NCI-H187 (cell line): ENCODE measurements around the gene KAT6B.

Experiments used
- DNase-seq, 2 experiments: peaks; one replicate each; lab custom pipeline; 2025; lab: John Stamatoyannopoulos, UW

The KAT6B gene

DNA sequence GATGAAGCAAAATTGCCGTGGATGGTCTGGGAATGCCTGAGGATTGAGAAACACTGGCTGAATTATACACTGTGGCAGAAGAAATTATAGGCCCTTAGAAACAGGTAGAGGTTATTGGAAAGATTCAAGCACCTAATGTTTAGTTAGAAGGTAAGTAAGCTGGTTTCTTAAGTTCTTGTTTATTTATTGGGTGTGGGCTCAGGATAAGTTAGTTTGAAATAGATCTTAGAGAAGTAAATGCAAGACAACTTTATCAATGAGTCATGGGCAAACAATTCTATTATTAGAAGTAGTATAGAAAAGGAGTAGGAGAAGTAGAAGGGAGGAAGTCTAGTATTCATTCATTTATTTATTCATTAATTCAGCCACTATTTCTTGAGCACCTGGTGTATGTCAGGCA is 96.5 kb downstream of the KAT6B start:
- no peak for DNase-seq

DNA sequence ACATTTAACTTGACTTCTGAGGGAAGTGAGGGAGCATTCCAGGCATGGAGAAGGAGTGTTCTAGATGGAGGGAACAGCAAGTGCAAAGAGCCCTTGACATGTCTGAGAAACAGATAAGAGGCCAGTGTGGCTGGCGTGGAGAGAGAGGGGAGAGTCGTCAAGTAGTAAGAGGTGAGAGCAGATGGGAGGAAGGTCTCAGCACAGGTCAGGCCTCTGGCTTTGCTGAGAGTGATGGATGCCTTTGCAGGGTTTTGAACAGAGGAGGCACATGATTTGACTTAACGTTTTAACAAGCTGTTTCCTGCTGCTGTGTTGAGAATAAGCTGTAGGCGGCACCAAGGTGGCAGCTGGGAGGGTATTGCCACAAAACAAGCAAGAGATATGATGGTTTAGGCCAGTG is 97.2 kb downstream of the KAT6B start:
- DNase-seq, result no peak

DNA sequence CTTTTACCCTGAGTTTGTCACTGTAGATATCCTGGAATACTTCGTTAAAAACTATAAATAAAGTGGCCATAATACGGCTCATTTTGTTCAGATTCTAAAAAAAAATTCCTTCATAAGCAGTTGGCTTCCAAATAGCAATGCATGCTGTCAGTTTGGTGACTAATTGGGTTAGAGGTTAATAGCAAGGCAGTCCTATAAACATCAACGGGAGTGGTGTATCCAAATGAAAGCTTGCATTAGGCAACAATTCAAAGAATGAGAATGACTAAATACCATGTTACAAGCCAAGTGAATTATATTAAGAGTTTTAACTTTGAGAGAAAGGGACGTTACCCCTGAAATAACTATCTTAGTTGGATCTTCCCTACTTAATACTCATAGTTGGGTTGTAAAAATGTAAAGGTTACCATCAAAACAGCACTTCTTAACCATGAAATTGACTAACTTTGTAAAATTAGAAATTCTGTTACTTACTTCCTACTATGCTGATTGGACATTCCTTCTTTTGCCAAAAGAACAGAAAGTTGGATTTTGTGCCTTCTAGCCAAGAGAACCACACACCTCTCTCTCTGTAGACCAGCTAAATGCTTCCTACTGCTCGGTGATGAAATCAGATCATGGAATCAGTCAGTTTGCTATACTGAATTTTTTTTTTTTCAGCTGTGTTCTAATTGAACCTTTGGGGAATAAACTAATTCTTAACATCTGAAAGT is 98.0 kb downstream of the KAT6B start:
- no peak for DNase-seq

DNA sequence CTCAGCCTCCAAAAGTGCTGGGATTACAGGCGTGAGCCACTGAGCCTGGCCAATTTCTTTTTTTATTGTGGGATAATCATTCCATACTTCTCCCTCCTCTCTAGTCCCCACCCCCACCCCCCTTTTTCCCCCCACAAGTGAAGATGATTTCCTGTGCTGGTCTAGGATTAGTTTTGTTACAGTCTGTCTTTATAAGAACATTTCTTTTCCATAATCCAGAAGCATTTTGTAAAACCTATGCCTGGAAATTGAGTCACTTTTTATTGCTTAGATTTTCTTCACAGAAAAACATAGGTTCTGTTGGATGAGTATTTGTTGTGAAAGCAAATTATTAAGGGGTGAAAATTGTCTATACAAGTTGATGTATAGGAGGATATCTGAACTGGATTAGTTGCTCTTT is 98.9 kb downstream of the KAT6B start:
- no peak for DNase-seq

DNA sequence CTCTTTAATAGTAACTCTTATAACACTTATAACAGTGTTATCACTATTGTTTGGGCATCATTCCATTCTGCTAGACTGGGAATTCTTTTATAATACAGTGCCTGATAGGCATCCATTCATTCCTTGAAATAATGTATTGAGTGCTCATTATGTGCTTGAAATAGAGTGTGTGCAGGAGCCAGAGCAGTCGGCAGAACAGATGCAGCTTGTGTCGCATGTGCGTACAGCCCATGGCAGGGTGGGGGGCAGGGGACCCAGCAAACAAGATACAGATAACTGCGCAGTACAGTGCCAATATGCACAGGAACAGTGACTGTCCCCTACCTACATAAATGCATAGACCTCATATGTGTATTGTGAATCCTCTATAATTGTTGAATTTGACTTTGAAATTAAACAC is 99.3 kb downstream of the KAT6B start:
- no peak for DNase-seq

DNA sequence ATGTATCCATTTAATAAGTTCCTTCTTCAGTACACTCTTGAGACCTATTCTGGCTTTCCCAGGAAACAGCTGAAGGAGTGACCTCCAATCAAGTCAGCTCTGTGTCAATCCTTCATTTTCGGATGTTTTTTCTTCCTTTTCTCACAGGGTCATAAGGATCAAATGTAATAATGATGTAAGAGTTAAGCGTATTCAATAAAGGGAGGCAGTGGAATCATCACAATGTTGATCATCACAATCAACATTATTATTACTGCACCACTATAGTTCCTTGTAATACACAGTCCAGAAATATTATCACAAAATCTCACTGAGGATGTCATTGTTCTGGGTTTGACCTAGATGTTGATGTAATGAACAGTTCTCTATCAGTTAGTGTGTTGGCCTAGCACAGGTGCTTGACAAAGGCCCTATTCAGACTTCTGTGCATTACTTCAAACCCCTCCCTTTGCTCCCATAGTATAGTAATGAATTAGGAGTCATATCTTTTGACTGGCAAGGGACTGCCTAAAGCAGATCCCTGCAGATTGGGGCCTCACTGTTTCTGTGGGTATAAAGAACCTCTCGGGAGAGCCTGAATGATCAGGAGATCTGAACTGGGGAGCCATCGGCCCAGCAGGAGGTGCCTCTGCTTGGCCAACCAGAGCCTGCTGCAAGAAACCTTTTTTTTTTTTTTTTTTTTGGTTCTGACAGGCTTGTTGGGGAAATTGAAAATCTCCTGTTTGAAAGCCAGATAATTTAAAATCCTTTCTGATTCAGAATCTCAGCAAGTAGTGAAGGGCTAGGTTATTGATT is 100.6 kb downstream of the KAT6B start:
- no peak for DNase-seq

DNA sequence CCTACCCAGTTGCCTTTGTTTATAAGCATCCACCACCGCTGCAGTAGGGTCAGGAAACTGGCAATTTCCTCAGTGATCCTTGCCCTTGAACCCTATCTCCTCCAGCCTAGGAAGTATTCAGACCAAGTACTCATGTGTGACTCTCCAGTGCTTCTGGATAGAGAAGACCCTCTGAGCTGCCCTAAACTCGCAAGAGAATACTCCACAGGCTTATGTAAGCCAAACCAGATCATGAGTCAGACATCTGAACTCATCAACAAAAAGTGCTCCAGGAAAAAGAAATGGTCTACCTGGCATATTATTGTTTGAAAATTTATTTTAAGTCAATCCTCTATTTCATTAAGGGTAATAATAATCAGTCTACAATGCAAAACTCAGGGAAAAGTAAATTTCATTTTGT is 101.3 kb downstream of the KAT6B start:
- no peak for DNase-seq

DNA sequence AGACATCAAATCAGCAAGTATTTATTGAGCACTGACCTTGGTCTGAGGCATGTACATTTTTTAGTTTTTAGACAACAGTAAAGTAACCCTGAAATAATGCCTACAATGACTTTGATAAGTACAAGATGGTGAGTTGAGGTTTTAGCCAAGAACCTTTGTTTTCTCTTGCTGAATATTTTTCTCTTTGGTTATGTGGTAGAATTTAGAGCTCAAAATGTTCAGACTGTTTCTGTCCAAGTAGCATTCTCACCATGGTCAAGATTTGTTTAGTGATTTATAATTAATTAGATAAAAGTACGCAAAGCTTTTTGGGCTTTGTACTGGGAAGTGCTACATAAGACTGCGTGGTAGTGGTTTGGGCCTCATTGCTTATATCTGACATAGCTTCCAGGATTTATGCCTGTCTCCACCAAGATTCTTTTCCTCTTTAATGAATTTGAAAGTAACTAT is 102.4 kb downstream of the KAT6B start:
- no peak for DNase-seq

DNA sequence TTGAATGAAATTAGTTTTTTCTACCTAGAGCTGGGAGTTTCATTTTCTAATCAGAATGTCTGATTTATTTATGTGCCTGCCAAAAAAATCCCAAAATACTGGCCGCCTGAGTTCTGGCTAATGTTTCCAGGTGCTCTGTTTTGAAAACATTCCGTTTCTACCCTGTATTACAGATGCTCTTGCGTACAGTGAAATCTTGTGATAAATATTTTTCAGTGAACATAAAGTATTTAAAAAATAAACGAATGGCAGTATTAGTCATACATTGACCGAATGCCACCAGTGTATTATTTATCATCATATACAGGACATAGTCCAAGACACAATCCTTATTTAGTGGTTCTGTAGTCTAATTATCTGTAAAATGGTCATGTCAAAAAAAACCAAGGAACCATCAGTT is 102.8 kb downstream of the KAT6B start:
- no peak for DNase-seq

DNA sequence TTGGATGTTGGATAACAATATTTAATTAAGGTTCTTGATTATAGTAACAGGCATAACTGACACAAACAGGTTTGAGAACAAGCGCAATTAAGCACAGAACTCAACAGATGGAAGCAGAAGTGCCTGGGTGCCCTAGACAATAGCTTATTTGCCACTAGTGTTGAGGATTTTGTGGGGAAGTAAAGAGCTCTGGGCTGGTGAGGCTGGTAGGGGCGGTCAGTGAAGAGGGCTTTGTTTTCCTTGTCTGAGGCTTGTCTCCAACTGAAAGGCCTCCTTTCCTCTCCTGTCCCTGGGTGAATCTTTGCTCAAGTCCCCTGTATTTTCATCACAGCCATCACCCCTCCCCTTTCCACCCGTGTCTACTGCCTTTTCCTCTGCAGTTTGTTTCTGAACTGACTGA is 104.6 kb downstream of the KAT6B start:
- no peak for DNase-seq

DNA sequence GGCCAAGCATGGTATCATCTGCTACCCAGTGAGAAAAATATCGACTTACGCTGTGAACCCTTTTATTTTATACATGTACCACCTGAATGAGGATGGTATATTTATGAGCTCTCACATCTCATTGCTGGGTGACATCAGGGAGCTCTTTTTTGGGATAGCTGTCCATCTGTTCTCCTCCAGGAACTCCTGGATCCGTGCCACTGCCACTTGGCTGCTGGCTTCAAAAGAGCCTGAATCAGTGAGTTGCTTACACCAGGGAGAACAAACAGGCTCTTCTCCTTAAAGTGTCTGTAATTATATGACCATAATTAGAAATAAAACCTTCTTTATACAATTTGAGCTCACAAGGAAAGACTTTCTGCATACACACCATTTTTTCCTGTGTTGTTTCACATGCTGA is 106.2 kb downstream of the KAT6B start:
- DNase-seq, result no peak

DNA sequence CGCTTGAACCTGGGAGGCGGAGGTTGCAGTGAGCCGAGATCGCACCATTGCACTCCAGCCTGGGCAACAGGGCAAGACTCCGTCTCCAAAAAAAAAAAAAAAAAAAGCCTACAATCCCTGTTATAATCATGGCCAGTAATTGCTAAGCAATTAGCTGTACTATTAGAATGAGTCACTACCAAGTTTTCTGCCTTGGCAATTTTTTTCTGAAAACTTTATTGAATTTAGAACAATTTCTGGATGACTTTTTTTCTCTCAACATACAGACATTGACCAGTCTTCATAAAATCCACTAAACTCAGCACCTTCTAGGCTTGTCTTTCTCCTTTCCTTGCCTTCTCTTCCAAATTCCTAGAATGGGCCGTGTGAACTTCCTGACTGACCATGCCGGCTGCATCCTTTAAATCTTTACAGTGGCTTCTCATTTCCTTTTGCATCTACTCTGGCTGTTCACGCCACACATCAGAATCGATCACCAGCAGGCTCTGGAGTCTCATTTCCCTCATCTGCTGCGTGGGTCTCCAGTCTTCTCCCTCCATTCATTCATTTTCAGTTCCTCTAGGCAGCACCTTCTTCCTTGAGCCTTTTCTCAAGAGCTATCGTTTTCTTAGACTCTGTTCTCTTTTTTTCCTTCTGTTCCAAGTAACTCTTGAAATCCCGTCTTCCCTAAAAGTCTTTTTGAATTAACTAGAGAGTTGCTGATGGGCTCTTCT is 107.9 kb downstream of the KAT6B start:
- DNase-seq, result no peak

DNA sequence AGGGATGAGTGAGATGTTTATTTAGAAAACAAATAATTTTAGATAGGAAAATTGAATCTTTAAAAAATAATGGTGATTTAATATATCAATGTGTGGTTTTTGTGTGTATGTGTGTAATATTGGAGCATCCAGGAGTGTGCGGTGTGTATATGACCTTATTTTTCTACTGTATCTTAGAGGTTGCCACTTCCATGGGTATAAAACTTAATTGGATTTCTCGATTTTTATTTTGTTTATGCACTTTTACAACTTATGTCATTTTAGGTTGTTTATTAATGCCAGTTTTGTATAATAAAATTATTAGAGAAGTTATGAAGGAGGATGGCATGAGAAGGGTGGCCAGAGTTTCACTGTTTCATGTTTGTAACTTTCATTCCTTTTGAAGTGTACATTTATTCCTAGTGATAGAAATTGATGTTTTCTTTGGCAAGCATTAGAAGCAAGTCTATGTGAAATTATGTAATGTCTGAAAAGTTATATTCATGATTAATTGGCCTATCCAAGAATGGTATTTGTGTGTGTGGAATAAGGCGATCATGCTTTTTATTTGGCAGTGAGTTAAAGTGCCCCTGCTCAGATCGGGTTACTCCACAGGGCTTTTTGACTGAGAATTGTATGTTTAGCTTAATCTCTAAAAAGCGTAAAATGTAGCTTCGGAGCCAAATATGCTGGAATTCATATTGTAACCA is 110.3 kb downstream of the KAT6B start:
- no peak for DNase-seq

DNA sequence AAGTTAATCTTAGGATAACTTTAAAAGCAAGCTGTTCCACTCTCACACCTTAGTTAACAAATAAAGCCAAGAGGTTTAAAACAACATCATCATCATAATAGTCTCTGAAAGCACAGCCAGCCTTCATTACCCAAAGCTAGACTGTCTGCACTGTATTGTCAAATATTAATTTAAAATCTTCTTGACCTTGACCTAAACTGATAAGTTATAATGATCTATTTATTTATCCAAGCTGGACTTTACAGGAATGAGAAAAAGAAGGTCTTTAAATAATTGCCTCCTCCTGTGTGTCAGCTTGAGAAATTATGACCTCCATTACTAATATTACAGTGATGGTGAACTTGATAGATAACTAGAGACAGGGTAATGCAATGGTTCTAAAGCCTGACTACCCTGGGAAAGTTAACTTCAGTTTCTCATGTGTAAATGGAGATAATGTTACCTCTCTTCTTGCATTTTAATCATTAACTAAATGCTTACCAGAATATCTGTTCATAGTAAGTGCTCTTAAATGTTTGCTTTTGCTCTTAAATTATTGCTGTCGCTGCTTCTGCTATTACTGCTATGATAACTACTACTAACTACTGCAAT is 111.0 kb downstream of the KAT6B start:
- no peak for DNase-seq

DNA sequence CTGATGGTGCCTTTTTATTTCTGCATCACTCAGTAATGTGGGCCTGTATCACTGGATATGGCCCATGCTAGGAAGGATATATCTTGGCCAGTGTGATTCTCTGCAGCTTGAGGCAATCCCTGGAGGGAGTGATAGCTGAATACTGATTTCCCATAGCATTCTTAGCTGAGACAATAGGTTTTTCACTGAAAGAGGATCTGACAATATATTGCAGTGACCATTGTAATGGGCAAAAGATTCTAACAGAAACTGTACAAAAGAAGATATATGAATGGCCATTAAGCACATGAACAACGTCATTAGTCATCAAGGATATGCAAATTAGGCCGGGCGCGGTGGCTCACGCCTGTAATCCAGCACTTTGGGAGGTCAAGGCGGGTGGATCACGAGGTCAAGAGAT is 117.8 kb downstream of the KAT6B start:
- DNase-seq, result no peak

DNA sequence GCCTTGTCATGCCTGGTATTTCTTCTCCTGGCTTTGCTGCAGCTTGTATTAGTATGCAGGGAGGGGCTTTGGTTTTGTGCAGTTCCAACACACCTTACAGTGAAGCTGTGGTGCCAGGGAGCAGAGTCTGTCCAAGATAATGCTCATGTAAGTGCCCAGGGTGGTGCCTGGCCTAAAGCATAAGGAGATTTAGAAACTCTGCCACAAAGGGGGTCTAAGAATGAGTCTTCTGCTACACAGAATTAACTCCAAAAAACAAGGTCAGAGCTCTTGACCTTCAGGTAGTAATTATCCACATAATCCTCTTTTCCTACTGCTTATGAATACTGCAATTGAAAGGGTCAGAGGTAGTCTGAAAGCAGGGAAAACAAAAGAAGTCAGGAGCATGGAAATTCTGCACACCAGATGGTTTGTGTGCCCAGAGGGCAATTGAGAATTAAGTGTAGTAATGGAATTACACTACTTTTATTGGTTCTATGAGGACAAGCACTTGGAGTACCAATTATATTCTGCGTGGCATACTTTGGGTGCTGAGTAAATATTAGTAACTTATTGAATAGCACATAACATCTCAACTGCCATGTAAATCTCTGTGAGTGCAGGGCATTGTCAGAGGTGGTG is 121.5 kb downstream of the KAT6B start:
- no peak for DNase-seq

DNA sequence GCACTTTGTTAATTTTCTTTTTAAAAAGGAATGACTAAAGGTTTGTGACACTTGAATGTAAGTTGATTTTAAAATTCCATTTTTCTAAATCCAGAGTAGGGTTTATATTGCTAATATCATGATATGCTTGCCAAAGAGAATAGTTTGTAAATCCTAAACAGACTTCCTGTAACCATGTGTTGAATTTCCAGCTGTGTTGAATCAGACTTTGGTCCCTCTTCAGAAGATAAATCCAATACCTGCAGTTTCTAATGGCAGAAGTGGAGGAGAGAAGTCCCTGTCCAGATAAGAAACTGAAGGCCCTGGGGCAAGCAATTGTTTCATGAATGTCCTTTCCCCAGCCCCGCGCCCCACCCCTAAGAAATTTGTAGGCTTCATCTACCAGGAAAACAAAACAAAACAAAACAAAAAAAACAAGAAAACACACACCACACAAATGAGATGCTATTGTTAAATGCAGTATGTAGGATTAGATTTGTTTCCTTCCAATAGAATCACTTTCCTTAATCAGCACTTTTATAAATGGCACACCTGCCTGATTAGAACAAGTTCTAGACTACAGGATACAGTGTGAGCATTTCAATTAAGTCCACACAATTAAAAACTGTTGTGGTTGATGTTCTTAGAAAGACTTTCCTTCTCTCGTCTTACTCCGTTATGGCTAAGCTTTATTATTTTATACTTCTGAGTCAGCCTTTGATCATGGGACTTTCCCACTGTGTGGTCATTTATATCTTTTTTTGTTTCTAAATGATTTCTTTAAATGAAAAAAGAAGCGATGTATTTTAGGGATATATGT is 122.8 kb downstream of the KAT6B start:
- no peak for DNase-seq

DNA sequence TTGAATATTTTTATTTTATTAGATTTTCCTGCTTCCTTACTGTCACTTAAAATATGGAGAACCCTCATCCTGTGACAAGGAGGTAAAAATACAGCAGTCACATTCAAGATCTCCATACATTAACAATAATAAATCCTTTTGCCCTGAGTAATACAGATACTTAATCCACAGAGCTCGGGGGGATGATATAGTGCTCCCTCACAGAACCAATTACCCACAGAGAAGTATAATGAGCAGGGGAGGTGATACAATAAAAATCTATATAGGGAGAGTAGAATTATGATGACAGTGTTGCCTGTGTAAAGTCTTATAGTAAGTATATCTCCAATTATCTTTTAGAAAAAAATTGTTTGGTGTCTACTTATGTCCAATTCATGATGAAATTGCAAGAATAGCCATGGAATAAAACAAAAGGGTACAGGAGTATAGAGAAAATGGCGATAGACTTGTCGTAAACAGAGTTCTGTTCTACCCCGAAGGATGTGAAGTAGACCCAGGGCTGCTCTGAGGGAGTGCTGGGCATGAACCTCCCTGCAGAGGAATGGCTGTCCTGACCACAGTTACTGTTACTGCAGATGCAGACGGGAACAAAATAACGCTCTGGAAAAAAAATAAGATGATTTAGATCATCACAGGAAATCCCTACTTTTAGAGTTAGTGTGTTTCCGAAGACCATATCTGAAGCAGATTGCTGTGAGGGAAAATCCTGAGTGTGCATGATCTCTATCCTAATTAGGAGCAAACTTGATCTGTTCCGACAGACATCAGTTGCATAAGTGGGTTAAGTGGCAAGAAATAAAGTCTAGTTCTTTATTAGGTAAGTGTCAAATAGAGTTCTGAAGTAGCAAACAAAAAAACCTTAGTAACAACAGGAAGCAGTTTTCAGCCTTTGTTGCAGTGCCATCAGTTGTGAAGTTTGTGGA is 123.7 kb downstream of the KAT6B start:
- no peak for DNase-seq

DNA sequence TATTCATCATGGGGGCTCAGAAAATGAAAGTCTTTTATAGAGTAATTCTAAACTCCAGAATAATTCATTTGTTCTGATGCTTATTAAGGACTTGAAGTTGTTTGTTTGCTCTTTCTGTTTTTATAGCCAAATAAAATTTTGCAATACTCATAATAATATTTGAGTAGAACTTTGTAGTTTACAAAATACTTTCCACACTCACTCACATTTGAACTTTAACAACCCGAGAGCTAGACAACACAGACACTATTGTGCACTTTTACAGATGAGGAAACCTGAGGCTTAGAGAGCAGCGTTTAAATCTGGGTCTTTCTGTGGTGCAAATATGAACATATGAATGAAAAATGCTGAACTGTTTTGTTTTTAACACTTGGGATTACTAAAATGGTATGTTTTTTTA is 126.8 kb downstream of the KAT6B start:
- DNase-seq, result no peak

DNA sequence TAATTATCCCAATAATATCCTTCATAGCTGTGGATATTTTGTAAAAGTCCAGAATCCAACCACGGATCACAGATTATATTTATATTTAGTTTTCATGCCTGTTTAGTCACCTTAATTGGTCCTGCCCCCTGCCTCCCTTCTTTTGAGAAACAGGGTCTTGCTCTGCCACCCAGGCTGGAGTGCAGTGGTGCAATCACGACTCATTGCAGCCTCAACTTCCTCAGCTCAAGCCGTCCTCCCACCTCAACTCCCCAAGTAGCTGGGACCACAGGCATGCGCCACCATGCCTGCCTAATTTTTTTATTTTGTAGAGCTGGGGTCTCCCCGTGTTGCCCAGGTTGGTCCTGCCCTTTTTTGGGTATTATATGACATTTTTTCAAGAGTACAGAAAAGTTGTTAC is 129.4 kb downstream of the KAT6B start:
- DNase-seq, result no peak
